Kidney (tissue), 14 donors: ENCODE data around the gene TIMP4. TPM values are rescaled to one million over a fixed set of nuclear protein-coding genes. Genes with fewer than 3 reads are reported as not detected.

Experiments used
- DNase-seq, 5 donors: peaks; one replicate each; pipeline ENCODE4 v3.0.0-alpha.2; 2013 to 2020
- FAIRE-seq: peaks from 2 replicates; lab custom pipeline; 2012; peaks lifted over from hg19 to GRCh38; lab: Jason Lieb, UNC
- H3K27ac ChIP-seq, 2 donors: one replicate each; pipeline ENCODE4 v1.7.0; 2013; ENCODE audit warnings: low read depth in 2 of 2, low read length in 2 of 2, inconsistent platforms in 1 of 2
- H3K27me3 ChIP-seq: one replicate; pipeline ENCODE4 v1.7.1; 2013; ENCODE audit warnings: low read length, inconsistent platforms; ENCODE audit not compliant: control insufficient read depth, insufficient read depth
- H3K36me3 ChIP-seq, 3 donors: one replicate each; pipeline versions ENCODE4 v1.7.0 to v1.7.1; 2013; ENCODE audit warnings: low read length in 3 of 3, control low read depth in 1 of 3, inconsistent platforms in 1 of 3; ENCODE audit not compliant: insufficient read depth in 3 of 3, control insufficient read depth in 2 of 3
- H3K4me1 ChIP-seq, 3 donors: one replicate each; pipeline versions ENCODE4 v1.7.0 to v1.7.1; 2013; ENCODE audit warnings: low read length in 3 of 3, inconsistent platforms in 1 of 3, low read depth in 1 of 3; ENCODE audit not compliant: control insufficient read depth in 2 of 3, insufficient read depth in 2 of 3
- H3K4me3 ChIP-seq, 3 donors: one replicate each; pipeline versions ENCODE4 v1.7.0 to v1.8.1; 2013; ENCODE audit warnings: low read length in 3 of 3, control low read depth in 1 of 3, inconsistent platforms in 1 of 3
- H3K9ac ChIP-seq, 3 donors: one replicate each; pipeline versions ENCODE4 v1.7.0 to v1.7.1; 2013; ENCODE audit warnings: low read length in 3 of 3, control low read depth in 1 of 3, inconsistent platforms in 1 of 3
- H3K9me3 ChIP-seq, 3 donors: one replicate each; pipeline versions ENCODE4 v1.7.0 to v1.7.1; 2013; ENCODE audit warnings: low read length in 3 of 3, control low read depth in 1 of 3, inconsistent platforms in 1 of 3; ENCODE audit not compliant: control insufficient read depth in 2 of 3, insufficient read depth in 1 of 3
- intact Hi-C: fragments of 100-400 bp; cut with DNase I; formaldehyde crosslinking; loops from one replicate; pipeline ENCODE4 v1.11.1; 2022
- polyA plus RNA-seq: library from polyadenylated mRNA; stranded (reverse); fragments of 350-450 nt; fragmentation: Illumina TruSeq; extraction: RNeasy Lipid Tissue Mini Kit (QIAGEN cat#74804); gene quantifications from one replicate; pipeline ENCODE4 v1.2.3, GENCODE V29; 2014; ENCODE audit warnings: low read depth, low replicate concordance; ENCODE audit not compliant: insufficient read depth
- total RNA-seq: library from RNA; stranded (reverse); fragmentation: NEBNext Ultra II Directional; extraction: Animal tissue kit (Norgen Biotek cat#: 25700); gene quantifications from one replicate; pipeline ENCODE4 v1.2.1, GENCODE V29; 2021
- TF ChIP-seq, protein P1 (sequence below): IDR thresholded peaks from 3 replicates; pipeline ENCODE4 v1.5.1; 2012; ENCODE audit warnings: mild to moderate bottlenecking, moderate library complexity, borderline replicate concordance; ENCODE audit not compliant: insufficient read depth; ENCODE audit errors: extremely low read depth
- donor health status: control.
- donor health status: control.
- donor health status: control.
- donor health status: control.
- donor health status: control.
- donor health status: DM: yes; HTN: yes; CAD: no.
- donor health status: Normal renal cell carcinoma (clear cell type).

The TIMP4 gene
- total and polyA plus RNA-seq, 2 donors from 2014 or later: 2.4 to 7.6 TPM

DNA sequence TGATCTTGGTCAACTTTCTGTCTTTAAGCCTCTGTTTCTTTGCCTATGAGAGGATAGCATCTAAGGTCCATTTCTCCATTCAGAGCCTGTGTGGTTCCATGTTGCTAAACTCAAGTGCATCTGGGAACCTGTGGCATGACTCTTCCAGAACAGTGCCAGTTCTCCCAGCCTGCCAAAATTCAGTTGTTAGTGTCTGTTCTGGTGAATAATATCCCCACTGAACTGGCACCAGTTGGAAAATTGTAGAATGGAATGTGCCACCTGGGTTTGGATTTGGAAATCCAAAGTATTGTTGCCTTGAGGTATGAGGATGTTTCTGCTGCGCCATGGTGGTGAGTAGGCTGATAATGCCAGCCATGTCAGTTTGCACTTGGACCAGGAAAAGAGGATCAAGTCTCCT, 31.3 kb downstream of the TIMP4 start:
- no peak overlapping the region for H3K4me3 ChIP-seq
- no peaks in the 10 kb centered on the region for H3K36me3 ChIP-seq
- H3K9ac ChIP-seq: no peak overlapping the region
- no peaks in the 10 kb centered on the region for H3K27me3 ChIP-seq
- no peaks in the 10 kb centered on the region for H3K4me1 ChIP-seq
- DNase-seq (no peak), FAIRE-seq (no peak)
- H3K9me3 ChIP-seq: no peaks in the 10 kb centered on the region
- TF ChIP-seq, protein P1, sequence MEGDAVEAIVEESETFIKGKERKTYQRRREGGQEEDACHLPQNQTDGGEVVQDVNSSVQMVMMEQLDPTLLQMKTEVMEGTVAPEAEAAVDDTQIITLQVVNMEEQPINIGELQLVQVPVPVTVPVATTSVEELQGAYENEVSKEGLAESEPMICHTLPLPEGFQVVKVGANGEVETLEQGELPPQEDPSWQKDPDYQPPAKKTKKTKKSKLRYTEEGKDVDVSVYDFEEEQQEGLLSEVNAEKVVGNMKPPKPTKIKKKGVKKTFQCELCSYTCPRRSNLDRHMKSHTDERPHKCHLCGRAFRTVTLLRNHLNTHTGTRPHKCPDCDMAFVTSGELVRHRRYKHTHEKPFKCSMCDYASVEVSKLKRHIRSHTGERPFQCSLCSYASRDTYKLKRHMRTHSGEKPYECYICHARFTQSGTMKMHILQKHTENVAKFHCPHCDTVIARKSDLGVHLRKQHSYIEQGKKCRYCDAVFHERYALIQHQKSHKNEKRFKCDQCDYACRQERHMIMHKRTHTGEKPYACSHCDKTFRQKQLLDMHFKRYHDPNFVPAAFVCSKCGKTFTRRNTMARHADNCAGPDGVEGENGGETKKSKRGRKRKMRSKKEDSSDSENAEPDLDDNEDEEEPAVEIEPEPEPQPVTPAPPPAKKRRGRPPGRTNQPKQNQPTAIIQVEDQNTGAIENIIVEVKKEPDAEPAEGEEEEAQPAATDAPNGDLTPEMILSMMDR: no peak
- intact Hi-C loops: no loop called here
- H3K27ac ChIP-seq: no peak overlapping the region

DNA sequence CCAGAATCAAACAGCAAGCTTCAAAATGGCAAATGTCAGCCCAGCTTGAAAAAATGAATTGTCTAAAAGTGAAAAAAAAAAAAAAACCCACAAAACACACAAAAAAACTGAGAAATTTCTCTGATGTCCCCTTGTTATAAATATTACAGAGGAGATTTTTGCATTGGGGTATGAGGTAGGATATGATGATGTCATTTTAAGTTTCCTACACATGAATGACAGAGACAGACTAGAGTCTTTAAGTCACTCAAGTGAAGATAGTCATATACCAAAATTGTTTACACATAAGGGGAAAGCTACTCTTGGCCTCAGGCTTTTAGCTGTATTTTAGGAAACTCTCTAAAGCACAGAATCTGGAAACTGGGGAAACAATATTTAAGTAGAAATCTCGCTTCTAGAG, 32.9 kb downstream of the TIMP4 start:
- H3K27me3 ChIP-seq: no peaks in the 10 kb centered on the region
- DNase-seq (no peak), FAIRE-seq (no peak)
- H3K36me3 ChIP-seq: no peaks in the 10 kb centered on the region
- TF ChIP-seq, protein P1: no peak
- H3K9ac ChIP-seq: no peak overlapping the region
- no peak overlapping the region for H3K4me3 ChIP-seq
- no peak overlapping the region for H3K27ac ChIP-seq
- intact Hi-C loops: no loop called here
- H3K9me3 ChIP-seq: no peaks in the 10 kb centered on the region
- H3K4me1 ChIP-seq: no peaks in the 10 kb centered on the region

DNA sequence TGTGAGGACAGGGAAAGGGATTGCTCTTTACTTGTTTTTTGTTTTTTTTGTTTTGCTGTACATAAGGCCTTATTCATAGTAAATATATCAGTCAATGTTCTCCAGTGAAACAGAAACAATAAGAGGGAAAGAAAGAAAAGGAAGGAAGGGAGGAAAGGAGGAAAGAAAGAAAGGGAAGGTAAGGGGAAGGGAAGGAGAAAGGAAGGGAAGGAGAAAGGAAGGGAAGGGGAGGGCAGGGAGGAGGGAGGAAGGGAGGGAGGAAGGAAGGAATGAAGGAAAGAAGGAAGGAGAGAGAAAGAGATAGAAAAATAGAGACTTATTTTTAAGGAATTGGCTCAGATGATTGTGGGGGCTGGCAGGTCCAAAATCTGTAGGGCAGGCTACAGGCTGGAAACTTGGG, 37.2 kb downstream of the TIMP4 start:
- DNase-seq (no peak), FAIRE-seq (no peak)
- Histone ChIP-seq H3K4me1 (no peaks in the 10 kb centered on the region), H3K9me3 (no peaks in the 10 kb centered on the region), H3K9ac (no peak overlapping the region), H3K36me3 (no peaks in the 10 kb centered on the region), H3K27me3 (no peaks in the 10 kb centered on the region), H3K4me3 (no peak overlapping the region), H3K27ac (no peak overlapping the region)
- TF ChIP-seq, protein P1: no peak
- intact Hi-C loops: no loop called here
